Melanocyte of skin (primary cell): ENCODE measurements around the gene TFDP1. TPM values are rescaled to one million over a fixed set of nuclear protein-coding genes. Genes with fewer than 3 reads are reported as not detected.

Source experiments
- total RNA-seq, 2 donors: library from RNA; depleted of rRNA; stranded (reverse); fragments of >200 nt; gene quantifications; 2 replicates each; pipeline ENCODE4 v1.2.3, GENCODE V29; 2012

Gene TFDP1, protein sequence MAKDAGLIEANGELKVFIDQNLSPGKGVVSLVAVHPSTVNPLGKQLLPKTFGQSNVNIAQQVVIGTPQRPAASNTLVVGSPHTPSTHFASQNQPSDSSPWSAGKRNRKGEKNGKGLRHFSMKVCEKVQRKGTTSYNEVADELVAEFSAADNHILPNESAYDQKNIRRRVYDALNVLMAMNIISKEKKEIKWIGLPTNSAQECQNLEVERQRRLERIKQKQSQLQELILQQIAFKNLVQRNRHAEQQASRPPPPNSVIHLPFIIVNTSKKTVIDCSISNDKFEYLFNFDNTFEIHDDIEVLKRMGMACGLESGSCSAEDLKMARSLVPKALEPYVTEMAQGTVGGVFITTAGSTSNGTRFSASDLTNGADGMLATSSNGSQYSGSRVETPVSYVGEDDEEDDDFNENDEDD
- total RNA-seq: 10 to 100 TPM; 40.6 to 62.6 TPM

DNA sequence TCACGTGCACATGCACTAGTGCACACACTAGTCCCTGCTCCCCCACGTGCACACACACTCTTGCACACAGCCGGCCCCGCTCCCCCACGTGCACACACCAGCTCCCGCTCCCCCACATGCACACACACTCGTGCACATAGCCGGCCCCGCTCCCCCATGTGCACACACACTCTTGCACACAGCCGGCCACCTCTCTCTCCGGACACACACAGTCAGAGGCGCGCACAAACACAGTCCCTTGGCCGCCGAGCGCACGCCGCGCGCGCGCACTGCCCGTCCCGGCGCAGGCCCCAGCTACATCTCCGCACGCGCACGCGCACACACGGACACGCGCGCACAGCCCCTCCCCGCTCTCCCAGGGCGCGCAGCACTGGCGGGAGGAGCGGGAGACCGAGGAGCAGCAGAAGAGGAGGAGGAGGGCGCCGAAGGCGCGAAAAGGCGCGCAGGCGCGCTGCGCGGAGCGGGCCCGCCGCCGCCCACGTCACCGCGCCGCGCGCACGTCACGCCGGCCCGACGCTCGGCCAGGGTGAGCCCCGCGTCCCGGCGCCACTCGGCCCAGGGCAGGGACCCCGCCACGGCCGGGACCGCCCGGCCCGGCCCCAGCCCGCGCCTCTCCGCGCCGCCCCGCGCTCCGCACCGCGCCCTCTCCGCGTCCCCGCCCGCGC is at the start of gene TFDP1:
Gene TFDP1, plus strand, starts transcription at position 549 of the 665 bp plus-strand sequence. CDS start 1,085 bp downstream, outside the sequence.

DNA sequence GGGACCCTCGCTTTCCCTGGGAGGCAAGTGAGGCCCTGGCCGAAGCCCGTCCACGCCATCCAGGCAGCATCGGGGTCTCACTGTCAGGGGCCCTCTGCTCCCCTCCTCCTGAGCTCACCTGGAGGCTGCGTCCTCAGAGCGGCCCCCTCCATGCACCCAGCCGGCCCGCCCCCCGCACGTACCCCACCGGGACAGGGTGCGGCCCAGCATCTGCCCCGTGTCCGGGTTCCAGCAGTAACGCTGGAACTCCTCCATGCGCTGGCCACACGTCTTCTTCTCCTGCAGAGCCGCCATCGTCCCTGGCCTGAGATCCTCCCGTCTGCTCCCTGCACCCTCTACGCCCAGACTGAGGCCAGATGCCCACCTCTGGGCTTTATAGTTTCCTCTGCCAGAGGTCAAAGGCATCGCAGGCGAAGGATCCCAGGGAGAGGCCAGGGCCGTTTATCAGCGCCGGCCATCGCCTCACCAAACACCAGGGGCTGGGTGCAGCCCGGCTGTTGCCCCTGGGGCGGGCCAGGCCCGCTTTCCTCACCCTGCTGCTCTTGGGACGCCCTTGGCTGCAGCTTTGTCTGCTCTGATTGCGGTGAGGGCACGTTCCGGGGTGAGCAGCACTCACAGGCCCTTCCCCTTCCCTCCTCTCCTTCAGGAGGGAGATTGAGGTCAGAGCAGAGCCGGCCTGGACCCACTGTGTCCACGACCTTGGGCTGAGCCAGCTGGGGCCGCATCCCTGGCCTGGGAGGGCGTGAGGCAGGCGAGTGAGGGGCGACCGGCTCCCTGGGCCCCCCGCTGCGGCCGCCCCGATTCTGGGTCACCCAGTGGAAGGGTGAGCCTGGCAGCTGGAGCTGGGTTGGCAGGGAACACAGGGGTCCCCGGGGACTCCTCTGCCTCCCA is 73.5 kb downstream of the TFDP1 start, which contains the start of gene ATP4B:
Gene ATP4B, minus strand, starts transcription at position 348 of the 891 bp plus-strand sequence. Its CDS starts 54 bp downstream, at position 294.

DNA sequence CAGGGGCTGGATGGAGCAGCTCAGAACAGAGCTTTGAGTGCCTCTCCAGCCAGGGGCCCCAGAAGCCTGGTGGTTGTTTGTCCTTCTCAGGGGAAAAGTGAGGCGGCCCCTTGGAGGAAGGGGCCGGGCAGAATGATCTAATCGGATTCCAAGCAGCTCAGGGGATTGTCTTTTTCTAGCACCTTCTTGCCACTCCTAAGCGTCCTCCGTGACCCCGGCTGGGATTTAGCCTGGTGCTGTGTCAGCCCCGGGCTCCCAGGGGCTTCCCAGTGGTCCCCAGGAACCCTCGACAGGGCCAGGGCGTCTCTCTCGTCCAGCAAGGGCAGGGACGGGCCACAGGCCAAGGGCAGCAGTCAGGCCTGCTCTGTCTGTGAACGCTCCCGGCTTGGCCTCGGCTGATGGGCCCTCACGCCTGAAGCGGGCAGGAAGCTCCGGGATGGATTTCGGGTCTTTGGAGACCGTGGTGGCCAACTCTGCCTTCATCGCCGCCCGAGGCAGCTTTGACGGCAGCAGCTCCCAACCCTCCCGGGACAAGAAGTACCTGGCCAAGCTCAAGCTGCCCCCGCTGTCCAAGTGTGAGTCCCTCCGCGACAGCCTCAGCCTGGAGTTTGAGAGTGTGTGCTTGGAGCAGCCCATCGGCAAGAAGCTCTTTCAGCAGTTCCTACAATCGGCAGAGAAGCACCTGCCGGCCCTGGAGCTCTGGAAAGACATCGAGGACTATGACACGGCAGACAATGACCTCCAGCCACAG is 82.6 kb downstream of the TFDP1 start, which contains the start of gene GRK1:
Gene GRK1, plus strand, starts transcription at position 269 of the 751 bp plus-strand sequence. Its CDS starts 168 bp downstream, at position 437.

Other genes starting within 250 kb of the TFDP1 start
- 1 to 10 TPM; 1.7 to 3.8 TPM for gene GRTP1, start 220.6 kb upstream of the TFDP1 start, total RNA-seq
- gene ADPRHL1, start 131.3 kb upstream of the TFDP1 start, total RNA-seq: under 1 TPM; 0.33 to 0.69 TPM
- gene DCUN1D2, start 94.0 kb upstream of the TFDP1 start, total RNA-seq: 1 to 10 TPM; 4.5 to 5.3 TPM
- not detected for gene ATP4B, start 73.4 kb downstream of the TFDP1 start, total RNA-seq
- gene GRK1, start 82.5 kb downstream of the TFDP1 start, total RNA-seq: not detected
- under 1 TPM; under 0.01 to 1.00 TPM for gene TMEM255B, start 174.5 kb downstream of the TFDP1 start, total RNA-seq